Sigmoid colon (tissue), 7 donors: ENCODE data around the gene TTC33. TPM values are rescaled to one million over a fixed set of nuclear protein-coding genes. Genes with fewer than 3 reads are reported as not detected.

Experiments used
- DNase-seq: peaks from one replicate; pipeline ENCODE4 v3.0.0-alpha.2; 2019
- H3K27ac ChIP-seq, 4 donors: fragments of 200-600 bp; sonication (generic); one replicate each; pipeline ENCODE4 v1.5.1; 2016 to 2019; ENCODE audit warnings: mild to moderate bottlenecking in 1 of 4
- H3K27me3 ChIP-seq, 3 donors: fragments of 200-600 bp; sonication (generic); one replicate each; pipeline ENCODE4 v1.5.1; 2019; ENCODE audit warnings: mild to moderate bottlenecking in 1 of 3
- H3K36me3 ChIP-seq, 4 donors: fragments of 200-600 bp; sonication (generic); one replicate each; pipeline ENCODE4 v1.5.1; 2016 to 2019
- H3K4me1 ChIP-seq, 4 donors: fragments of 200-600 bp; sonication (generic); one replicate each; pipeline ENCODE4 v1.5.1; 2017 to 2019
- H3K4me3 ChIP-seq, 4 donors: fragments of 200-600 bp; sonication (generic); one replicate each; pipeline ENCODE4 v1.5.1; 2017 to 2019; ENCODE audit warnings: mild to moderate bottlenecking in 2 of 4, moderate library complexity in 1 of 4
- H3K9me3 ChIP-seq, 4 donors: fragments of 200-600 bp in 3 of 4; sonication (generic) in 3 of 4; one replicate each; pipeline versions ENCODE4 v1.5.1 to v1.6.1; 2013 to 2019
- CTCF ChIP-seq, 4 experiments: fragments of 450-650 bp in 3 of 4; fragments of 200-600 bp in 1 of 4; IDR thresholded peaks; one replicate each; pipeline ENCODE4 v1.5.1; 2016 to 2019; ENCODE audit warnings: antibody characterized with exemption in 4 of 4, mild to moderate bottlenecking in 3 of 4, moderate library complexity in 2 of 4
- EP300 ChIP-seq, 4 donors: sonication (generic); formaldehyde crosslinking; IDR thresholded peaks; one replicate each; pipeline ENCODE4 v1.6.1; 2017; ENCODE audit warnings: antibody characterized with exemption in 4 of 4
- POLR2A ChIP-seq, 2 donors: fragments of 450-650 bp; IDR thresholded peaks; one replicate each; pipeline ENCODE4 v1.6.1; 2016; ENCODE audit warnings: antibody characterized with exemption in 2 of 2, mild to moderate bottlenecking in 2 of 2, moderate library complexity in 2 of 2
- POLR2AphosphoS5 ChIP-seq, 4 donors: sonication (generic); formaldehyde crosslinking; IDR thresholded peaks; one replicate each; pipeline ENCODE4 v1.6.1; 2017; ENCODE audit warnings: antibody characterized with exemption in 4 of 4
- WGBS, 2 donors: extraction: QIAGEN DNeasy Blood & Tissue Kit; methylation state at CpG; one replicate each; pipeline ENCODE4 v1.1.7; 2013; 5-methylcytosine and 5-hydroxymethylcytosine counted together
- intact Hi-C: fragments of 100-400 bp; cut with DNase I; formaldehyde crosslinking; loops from one replicate; pipeline ENCODE4 v1.15.1; 2023
- polyA plus RNA-seq, 3 donors: library from polyadenylated mRNA; stranded (reverse); fragments of 200-250 nt; gene quantifications; one replicate each; pipeline ENCODE4 v1.2.3, GENCODE V29; 2013
- total RNA-seq, 4 donors: library from RNA; depleted of rRNA; stranded (reverse); fragments of >200 nt; gene quantifications; one replicate each; pipeline ENCODE4 v1.1.0, GENCODE V29; 2016
- donor health status: healthy with polysubstance abuse.
- donor health status: Bipolar disorder and iron deficiency.
- donor health status: healthy.

The TTC33 gene
- total and polyA plus RNA-seq, 7 donors, result 6.6 to 33.2 (median 18.0) TPM

GRCh38 chr5:40554813-40555212, 200.9 kb downstream of the TTC33 start:
- Histone ChIP-seq H3K4me1 (peaks cover 0 to 17% (median 6%) of the 10 kb centered on the region in 4 donors), H3K4me3 (no peak overlapping the region), H3K36me3 (no peaks in the 10 kb centered on the region), H3K27ac (no peak overlapping the region), H3K27me3 (no peaks in the 10 kb centered on the region), H3K9me3 (no peaks in the 10 kb centered on the region)
- DNase-seq, result no peak
- WGBS, 2 donors, result 21 to 82% methylated on average over 1 of the region's 1 CpG
- intact Hi-C loops, result no loop called here
- TF ChIP-seq POLR2A (IDR thresholded peaks at IDR 0.05), result no peak
- TF ChIP-seq CTCF (IDR thresholded peaks at IDR 0.05), result no peak
- TF ChIP-seq EP300 (IDR thresholded peaks at IDR 0.05), result no peak
- no peak for TF ChIP-seq POLR2AphosphoS5 (IDR thresholded peaks at IDR 0.05)

GRCh38 chr5:40554054-40554453, 201.7 kb downstream of the TTC33 start:
- Histone ChIP-seq H3K9me3 (no peaks in the 10 kb centered on the region), H3K36me3 (no peaks in the 10 kb centered on the region), H3K27ac (no peak overlapping the region), H3K4me3 (no peak overlapping the region), H3K4me1 (peaks cover 0 to 17% (median 6%) of the 10 kb centered on the region in 4 donors), H3K27me3 (no peaks in the 10 kb centered on the region)
- TF ChIP-seq CTCF (IDR thresholded peaks at IDR 0.05), result no peak
- no peak for TF ChIP-seq POLR2A (IDR thresholded peaks at IDR 0.05)
- no peak for TF ChIP-seq EP300 (IDR thresholded peaks at IDR 0.05)
- TF ChIP-seq POLR2AphosphoS5 (IDR thresholded peaks at IDR 0.05), result no peak
- DNase-seq, result no peak
- 35 to 78% methylated on average over 1 of the region's 1 CpG for WGBS, 2 donors
- intact Hi-C loops, result no loop called here

- no peaks in the 10 kb centered on the region for H3K27me3 ChIP-seq
- H3K9me3 ChIP-seq, result no peaks in the 10 kb centered on the region
- intact Hi-C loops, result no loop called here
- peaks cover 0 to 17% (median 6%) of the 10 kb centered on the region in 4 donors for H3K4me1 ChIP-seq
- no peak for DNase-seq
- H3K27ac ChIP-seq, result no peak overlapping the region
- no peaks in the 10 kb centered on the region for H3K36me3 ChIP-seq
- TF ChIP-seq POLR2AphosphoS5 (IDR thresholded peaks at IDR 0.05) (no peak), POLR2A (IDR thresholded peaks at IDR 0.05) (no peak), EP300 (IDR thresholded peaks at IDR 0.05) (no peak), CTCF (IDR thresholded peaks at IDR 0.05) (no peak)
- 64 to 92% methylated on average over 3 of the region's 3 CpGs for WGBS, 2 donors
- H3K4me3 ChIP-seq, result no peak overlapping the region
Measured at GRCh38 chr5:40552981-40553380, 202.8 kb downstream of the TTC33 start.

- DNase-seq, result no peak
- Histone ChIP-seq H3K4me3 (no peak overlapping the region), H3K9me3 (no peaks in the 10 kb centered on the region), H3K36me3 (no peaks in the 10 kb centered on the region), H3K4me1 (peaks cover 0 to 17% (median 6%) of the 10 kb centered on the region in 4 donors), H3K27me3 (no peaks in the 10 kb centered on the region), H3K27ac (peak overlapping the region; percentile 9 to 57 (median 42))
- intact Hi-C loops, result no loop called here
- TF ChIP-seq POLR2A (IDR thresholded peaks at IDR 0.05) (no peak), POLR2AphosphoS5 (IDR thresholded peaks at IDR 0.05) (peak in 1 of 4 donors; percentile 18)
- WGBS, 2 donors, result 71 to 77% methylated on average over 8 of the region's 8 CpGs
Measured at GRCh38 chr5:40551496-40552491, 204.0 kb downstream of the TTC33 start.

- Histone ChIP-seq H3K27ac (no peak overlapping the region), H3K27me3 (no peaks in the 10 kb centered on the region), H3K9me3 (no peaks in the 10 kb centered on the region), H3K36me3 (no peaks in the 10 kb centered on the region), H3K4me3 (no peak overlapping the region), H3K4me1 (peaks cover 0 to 17% (median 6%) of the 10 kb centered on the region in 4 donors)
- TF ChIP-seq POLR2AphosphoS5 (IDR thresholded peaks at IDR 0.05), result no peak
- TF ChIP-seq CTCF (IDR thresholded peaks at IDR 0.05), result no peak
- intact Hi-C loops, result no loop called here
- no peak for DNase-seq
Measured at GRCh38 chr5:40550481-40550880, 205.3 kb downstream of the TTC33 start.
